ENCODE measurements around the gene OR8G1.
"Not testable (repeated sequence)": the region's sequence is repeated elsewhere in the genome, so short reads cannot be mapped to it uniquely, and the experiment has no call there.

OR8G1 gene

DNA sequence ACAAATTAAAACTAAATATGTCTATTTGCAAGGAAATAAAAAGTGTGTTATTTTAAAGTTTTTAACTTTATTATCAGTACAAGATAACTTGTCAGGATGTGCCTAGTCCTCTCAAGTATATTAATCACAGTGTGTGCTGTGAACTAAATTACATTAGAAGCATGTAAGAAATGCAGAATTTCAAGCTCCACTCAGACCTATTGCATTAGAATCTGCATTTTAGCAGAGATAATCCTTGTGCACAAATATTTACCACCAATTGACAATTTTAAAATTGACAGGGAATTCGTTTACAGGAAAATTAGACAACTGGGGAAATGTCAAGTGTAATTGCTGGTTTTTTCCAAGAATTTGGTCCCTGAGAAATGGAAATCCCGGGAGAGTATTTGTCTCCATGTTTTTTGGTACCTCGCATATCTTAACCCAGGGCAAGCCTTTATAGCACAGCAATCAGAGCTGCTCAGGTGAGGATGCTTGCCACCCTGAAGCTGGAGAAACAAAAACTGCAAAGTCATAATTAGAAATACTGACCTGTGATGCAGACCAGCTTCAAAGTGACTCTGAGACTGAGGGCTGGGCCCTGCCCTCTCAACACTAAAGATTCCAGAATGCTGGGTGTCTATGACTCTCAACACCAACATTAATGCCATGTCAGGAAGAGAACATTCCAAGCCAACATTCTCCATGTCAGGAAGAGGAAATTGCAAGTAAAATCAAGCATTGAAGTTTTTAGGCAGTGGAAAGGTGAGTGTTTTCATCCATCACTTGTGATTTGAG is at the start of gene OR8G1:
OR8G1 (plus strand) TSS at position 475 of the 777 bp plus-strand sequence. CDS start 8,581 bp downstream, outside the sequence.
- no peak for DNase-seq

GRCh38 chr11:124193221-124194010 is 47.5 kb upstream of the OR8G1 start:
- no peak for DNase-seq

DNA sequence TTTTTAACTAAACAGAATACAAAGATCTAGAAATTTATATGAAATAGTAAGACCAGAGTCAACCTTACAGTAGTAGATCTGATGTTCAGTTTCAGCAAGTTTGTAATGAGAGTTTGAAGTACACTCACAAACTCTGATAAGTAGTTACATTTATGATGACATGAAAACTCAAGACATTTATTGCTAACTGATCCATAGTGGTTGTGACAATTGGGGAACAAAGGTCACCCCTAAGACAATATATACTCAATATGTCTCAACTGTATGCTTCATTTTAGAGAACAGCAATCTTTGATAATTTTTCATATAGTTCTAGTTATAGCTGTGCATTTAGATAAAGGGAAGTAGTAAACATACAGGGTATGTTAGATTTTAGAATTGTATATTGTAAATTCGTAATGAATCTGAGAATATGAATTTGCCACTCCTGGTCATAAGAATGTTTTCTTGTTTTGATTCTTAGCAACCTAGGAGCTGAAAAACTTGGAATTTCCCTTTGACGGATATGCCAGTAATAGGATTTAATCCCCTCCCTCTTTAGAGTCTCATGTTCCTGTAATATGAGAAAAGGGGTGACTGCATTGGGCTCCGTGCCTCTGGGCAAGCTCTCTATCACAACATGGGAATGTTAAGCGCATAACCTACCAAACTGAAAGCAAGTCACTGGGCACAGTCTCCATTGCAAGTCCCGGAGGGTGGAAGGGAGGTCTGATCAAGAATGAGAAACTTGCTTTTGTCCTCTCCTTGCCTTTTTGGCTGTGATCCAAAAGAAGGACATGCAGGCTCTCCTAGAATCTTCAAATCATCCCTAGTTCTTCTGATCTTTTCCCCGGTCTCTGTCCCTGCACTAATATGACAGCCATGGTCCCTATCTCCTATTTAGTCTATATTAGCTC is 46.4 kb upstream of the OR8G1 start:
- DNase-seq, result no peak

GRCh38 chr11:124195189-124195734 is 45.6 kb upstream of the OR8G1 start:
- DNase-seq, result no peak

DNA sequence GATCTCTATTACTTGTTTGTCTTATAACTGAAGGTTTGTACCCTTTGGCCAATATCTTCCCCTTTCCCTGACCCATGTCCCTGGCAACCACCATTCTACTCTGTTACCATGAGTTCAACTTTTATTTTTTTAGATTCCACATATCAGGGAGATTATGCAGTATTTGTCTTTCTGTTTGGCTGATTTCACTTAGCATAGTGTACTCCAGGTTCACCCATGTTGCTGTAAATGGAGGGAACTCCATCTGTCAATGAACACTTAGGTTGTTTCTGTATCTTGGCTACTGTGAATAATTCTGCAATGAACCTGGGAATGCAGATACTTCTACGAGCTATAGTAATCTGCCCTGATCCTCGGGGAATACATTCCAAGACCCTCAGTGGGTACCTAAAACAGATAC is 42.9 kb upstream of the OR8G1 start:
- no peak for DNase-seq

DNA sequence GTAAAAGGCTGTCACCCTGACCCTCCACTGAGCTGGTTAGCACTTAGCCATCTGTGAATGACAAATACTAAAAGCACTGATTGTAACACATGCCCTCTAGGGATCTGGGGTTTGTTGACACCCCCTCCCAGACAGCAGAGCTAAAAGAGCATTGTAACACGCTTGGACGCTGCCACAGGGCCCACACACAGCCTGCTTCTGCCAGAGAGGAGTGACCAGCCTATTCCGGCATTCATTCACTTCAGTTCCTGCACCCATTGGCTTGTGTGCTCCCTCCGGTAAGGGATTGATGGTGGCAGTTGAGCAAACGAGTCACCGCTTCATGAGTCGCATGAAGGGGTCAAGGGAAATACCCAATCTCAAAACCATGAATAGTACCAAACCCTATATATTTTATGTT is 42.0 kb upstream of the OR8G1 start:
- no peak for DNase-seq

- no peak for DNase-seq
These were observed 41.2 kb upstream of the OR8G1 start for GRCh38 chr11:124199702-124200101.

- DNase-seq, result no peak
These were observed 40.2 kb upstream of the OR8G1 start for GRCh38 chr11:124200671-124201070.

- no peak for DNase-seq
These were observed 37.9 kb upstream of the OR8G1 start for GRCh38 chr11:124202951-124203350.

GRCh38 chr11:124204008-124204407 is 36.9 kb upstream of the OR8G1 start:
- no peak for DNase-seq

DNA sequence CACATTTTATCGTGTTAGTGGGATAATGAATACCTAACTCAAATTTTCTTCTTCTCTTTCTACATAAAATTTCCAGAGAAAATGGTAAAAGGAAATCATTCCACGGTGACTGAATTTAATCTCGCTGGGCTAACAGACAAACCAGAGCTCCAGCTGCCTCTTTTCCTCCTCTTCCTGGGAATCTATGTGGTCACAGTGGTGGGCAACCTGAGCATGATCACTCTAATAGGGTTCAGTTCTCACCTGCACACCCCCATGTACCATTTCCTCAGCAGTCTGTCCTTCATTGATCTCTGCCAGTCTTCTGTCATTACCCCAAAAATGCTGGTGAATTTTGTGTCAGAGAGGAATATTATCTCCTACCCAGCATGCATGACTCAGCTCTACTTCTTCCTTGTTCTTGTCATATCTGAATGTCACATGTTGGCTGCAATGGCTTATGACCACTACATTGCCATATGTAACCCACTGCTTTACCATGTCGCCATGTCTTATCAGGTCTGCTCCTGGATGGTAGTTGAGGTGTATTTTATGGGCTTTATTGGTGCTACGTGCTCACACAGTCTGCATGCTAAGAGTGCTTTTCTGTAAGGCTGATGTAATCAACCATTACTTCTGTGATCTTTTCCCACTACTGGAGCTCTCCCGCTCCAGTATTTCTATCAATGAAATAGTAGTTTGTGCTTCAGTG is 33.6 kb upstream of the OR8G1 start:
- no peak for DNase-seq

- DNase-seq, result no peak
These were observed 31.0 kb upstream of the OR8G1 start for GRCh38 chr11:124209824-124210357.

GRCh38 chr11:124210421-124210820 is 30.5 kb upstream of the OR8G1 start:
- DNase-seq, result no peak

GRCh38 chr11:124211321-124211720 is 29.6 kb upstream of the OR8G1 start:
- DNase-seq, result no peak

GRCh38 chr11:124214027-124214426 is 26.9 kb upstream of the OR8G1 start:
- DNase-seq, result no peak

DNA sequence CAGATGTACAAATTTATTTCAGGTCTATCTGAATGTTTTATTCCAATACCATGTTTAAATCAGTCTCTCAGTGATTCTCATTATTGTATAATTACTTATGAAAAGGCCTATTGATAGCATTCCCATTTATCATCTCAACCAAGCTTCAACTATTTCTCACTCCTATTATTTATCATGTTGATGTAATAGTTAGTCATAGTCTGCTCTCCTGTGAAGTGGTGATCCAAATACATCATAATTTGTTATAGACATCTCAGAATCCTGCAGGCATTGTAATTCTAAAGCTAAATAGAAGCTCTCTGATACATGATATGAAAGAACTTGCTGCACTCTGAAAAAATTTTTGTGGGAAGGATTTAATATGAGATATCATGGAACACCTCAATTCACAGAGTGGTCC is 21.8 kb upstream of the OR8G1 start:
- no peak for DNase-seq

DNA sequence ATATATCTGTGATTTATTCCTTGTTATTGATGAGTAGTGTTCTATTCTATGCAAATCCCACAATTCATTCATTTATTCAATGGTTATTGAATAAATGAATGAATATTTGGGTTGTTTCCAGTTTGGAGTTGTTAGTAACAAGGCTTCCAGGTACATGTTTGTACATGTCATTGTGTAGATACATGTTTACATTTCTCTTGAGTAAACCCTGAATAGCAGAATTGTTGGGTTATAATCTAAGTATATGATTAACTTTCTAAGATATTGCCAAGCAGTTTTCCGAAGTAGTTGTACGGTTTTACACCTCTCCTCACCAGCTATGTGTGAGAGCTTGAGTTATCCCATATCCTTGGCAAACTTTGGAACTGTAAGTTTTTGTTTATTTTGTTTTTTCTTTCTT is 18.5 kb upstream of the OR8G1 start:
- no peak for DNase-seq

GRCh38 chr11:124224618-124225423 is 16.1 kb upstream of the OR8G1 start:
- not testable (repeated sequence) for DNase-seq

DNA sequence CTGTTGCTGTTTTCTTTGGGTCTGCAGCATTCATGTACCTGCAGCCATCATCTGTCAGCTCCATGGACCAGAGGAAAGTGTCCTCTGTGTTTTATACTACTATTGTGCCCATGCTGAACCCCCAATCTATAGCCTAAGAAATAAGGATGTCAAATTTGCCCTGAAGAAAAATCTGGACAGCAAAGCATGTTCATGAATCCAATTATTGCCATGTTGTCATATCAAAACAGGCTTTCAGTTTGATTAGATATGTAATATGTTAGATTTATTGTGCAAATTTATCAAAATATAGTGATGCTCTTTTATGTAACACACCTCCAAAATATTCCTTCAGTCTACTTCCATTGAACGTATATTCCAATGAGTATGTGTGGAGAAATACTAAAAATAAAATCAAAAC is 15.4 kb upstream of the OR8G1 start:
- no peak for DNase-seq

DNA sequence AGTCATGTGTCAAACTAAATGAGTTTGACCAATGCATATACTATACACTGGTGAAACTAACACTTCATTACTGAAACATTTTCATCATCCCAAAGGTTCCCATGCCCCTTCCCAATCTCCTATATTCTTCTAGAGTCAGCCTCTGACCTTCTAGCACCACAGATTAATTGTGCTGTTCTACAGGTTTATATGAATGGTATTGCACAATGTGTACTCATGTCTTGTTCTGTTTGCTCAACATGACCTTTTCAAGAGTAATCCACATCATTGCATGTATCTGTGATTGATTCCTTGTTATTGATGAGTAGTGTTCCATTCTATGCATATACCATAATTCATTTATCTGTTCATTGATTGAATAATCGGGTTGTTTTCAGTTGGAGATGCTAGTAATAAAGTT is 7.5 kb upstream of the OR8G1 start:
- no peak for DNase-seq

DNA sequence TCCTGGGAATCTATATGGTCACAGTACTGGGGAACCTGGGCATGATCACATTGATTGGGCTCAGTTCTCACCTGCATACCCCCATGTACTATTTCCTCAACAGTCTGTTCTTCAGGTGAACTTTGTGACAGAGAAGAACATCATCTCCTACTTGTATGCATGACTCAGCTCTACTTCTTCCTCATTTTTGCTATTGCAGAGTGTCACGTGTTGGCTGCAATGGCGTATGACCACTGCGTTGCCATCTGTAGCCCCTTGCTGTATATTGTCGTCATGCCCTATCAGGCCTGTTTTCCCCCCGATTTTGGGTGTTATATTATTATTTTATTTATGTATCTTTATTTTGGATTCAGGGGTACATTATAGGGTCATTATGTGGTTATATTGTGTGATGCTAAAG is 2.4 kb upstream of the OR8G1 start:
- DNase-seq, result no peak
